Activated T-cell treated with anti-CD3 and anti-CD28 coated beads, Interleukin-2, amount 50 U/mL, for 72 hours (primary cell): Measurements from ENCODE around the gene ADO. TPM values are rescaled to one million over a fixed set of nuclear protein-coding genes. Genes with fewer than 3 reads are reported as not detected.

Experiments
- ATAC-seq, 2 donors: fragments of 150-1000 bp; cut with Tn5 transposase; replicated peaks in 1 of 2; 2 replicates each; pipeline ENCODE4 v1.10.0; 2021; ENCODE audit warnings: moderate library complexity in 2 of 2, mild to moderate bottlenecking in 1 of 2
- DNase-seq, 2 donors: peaks; one replicate each; pipeline ENCODE4 v3.0.0; 2021 to 2022; ENCODE audit warnings: mixed read lengths in 1 of 2
- H3K27ac Mint-ChIP-seq: one replicate; pipeline ENCODE4 v1.8.0; 2022; ENCODE audit warnings: mild to moderate bottlenecking, moderate library complexity, mixed read lengths
- H3K27me3 Mint-ChIP-seq: one replicate; pipeline ENCODE4 v1.8.0; 2022; ENCODE audit warnings: low read depth, mixed read lengths
- H3K36me3 Mint-ChIP-seq, 2 donors: one replicate each; pipeline ENCODE4 v1.8.0; 2022; ENCODE audit warnings: mixed read lengths in 2 of 2, mild to moderate bottlenecking in 1 of 2; ENCODE audit not compliant: insufficient read depth in 2 of 2
- H3K4me1 Mint-ChIP-seq: one replicate; pipeline ENCODE4 v1.8.0; 2022; ENCODE audit warnings: low read depth, mixed read lengths
- H3K4me3 Mint-ChIP-seq, 2 donors: one replicate each; pipeline ENCODE4 v1.8.0; 2022; ENCODE audit warnings: mild to moderate bottlenecking in 2 of 2, mixed read lengths in 2 of 2, moderate library complexity in 2 of 2
- H3K9me3 Mint-ChIP-seq, 2 donors: one replicate each; pipeline ENCODE4 v1.8.0; 2022; ENCODE audit warnings: mixed read lengths in 2 of 2
- total RNA-seq, 2 donors: library from RNA; stranded (reverse); gene quantifications; one replicate each; pipeline ENCODE4 v1.2.3, GENCODE V29; 2022

The ADO gene
- total RNA-seq, 2 donors from 2014 or later, result 26.3 to 33.4 TPM

GRCh38 chr10:62816076-62816330 is 11.5 kb downstream of the ADO start:
- Mint-ChIP-seq H3K27me3 (peaks cover 18% of the 10 kb centered on the region), H3K4me1 (peaks cover 65% of the 10 kb centered on the region), H3K9me3 (no peaks in the 10 kb centered on the region), H3K36me3 (peaks cover 28 to 31% of the 10 kb centered on the region in 2 donors), H3K27ac (peak overlapping the region; percentile 96), H3K4me3 (peak overlapping the region; percentile 92)
- ATAC-seq (no peak), DNase-seq (no peak)

- peak; percentile 94 to 95 for DNase-seq
- Mint-ChIP-seq H3K4me3 (peak within 1 kb of the TSS; percentile 92), H3K27me3 (peaks cover 20% of the 10 kb centered on the region), H3K36me3 (peaks cover 28 to 29% of the 10 kb centered on the region in 2 donors), H3K4me1 (peaks cover 59% of the 10 kb centered on the region), H3K9me3 (no peaks in the 10 kb centered on the region), H3K27ac (peak within 1 kb of the TSS; percentile 99)
- ATAC-seq, result peak; percentile 71 to 72
Observed at GRCh38 chr10:62816331-62817120, 12.0 kb downstream of the ADO start, which contains the start of gene EGR2. TSS of gene EGR2 (minus strand) at chr10:62816366. CDS start at chr10:62816029, 337 bp downstream.

- peak overlapping the region; percentile 92 for H3K4me3 Mint-ChIP-seq
- H3K9me3 Mint-ChIP-seq, result no peaks in the 10 kb centered on the region
- peak overlapping the region; percentile 99 for H3K27ac Mint-ChIP-seq
- H3K4me1 Mint-ChIP-seq, result peaks cover 52% of the 10 kb centered on the region
- ATAC-seq (peak; percentile 20 to 21), DNase-seq (peak; percentile 67 to 69)
- H3K36me3 Mint-ChIP-seq, result peaks cover 26 to 28% of the 10 kb centered on the region in 2 donors
- peaks cover 20% of the 10 kb centered on the region for H3K27me3 Mint-ChIP-seq
Observed at GRCh38 chr10:62817121-62817765, 12.7 kb downstream of the ADO start.

GRCh38 chr10:62817766-62818425 is 13.4 kb downstream of the ADO start:
- H3K4me1 Mint-ChIP-seq, result peaks cover 46% of the 10 kb centered on the region
- no peaks in the 10 kb centered on the region for H3K9me3 Mint-ChIP-seq
- DNase-seq, result peak; percentile 74 to 84
- H3K27ac Mint-ChIP-seq, result peak overlapping the region; percentile 99
- H3K4me3 Mint-ChIP-seq, result peak overlapping the region; percentile 92
- peaks cover 25% of the 10 kb centered on the region for H3K27me3 Mint-ChIP-seq
- ATAC-seq, result peak; percentile 44 to 45
- peaks cover 20 to 23% of the 10 kb centered on the region in 2 donors for H3K36me3 Mint-ChIP-seq

- peaks cover 31% of the 10 kb centered on the region for H3K27me3 Mint-ChIP-seq
- ATAC-seq (peak in 1 of 2 donors; percentile 0), DNase-seq (peak; percentile 76 to 78)
- H3K4me1 Mint-ChIP-seq, result peaks cover 40% of the 10 kb centered on the region
- peaks cover 17 to 20% of the 10 kb centered on the region in 2 donors for H3K36me3 Mint-ChIP-seq
- H3K4me3 Mint-ChIP-seq, result peak overlapping the region; percentile 92
- H3K9me3 Mint-ChIP-seq, result no peaks in the 10 kb centered on the region
- H3K27ac Mint-ChIP-seq, result peak overlapping the region; percentile 37
Observed at GRCh38 chr10:62818426-62819011, 14.0 kb downstream of the ADO start.

GRCh38 chr10:62819141-62819920 is 14.8 kb downstream of the ADO start:
- H3K4me1 Mint-ChIP-seq, result peaks cover 31% of the 10 kb centered on the region
- ATAC-seq, result no peak
- H3K27me3 Mint-ChIP-seq, result peaks cover 32% of the 10 kb centered on the region
- peak overlapping the region; percentile 53 to 69 for H3K4me3 Mint-ChIP-seq
- H3K27ac Mint-ChIP-seq, result no peak overlapping the region
- H3K36me3 Mint-ChIP-seq, result peaks cover 10 to 13% of the 10 kb centered on the region in 2 donors
- no peak for DNase-seq
- no peaks in the 10 kb centered on the region for H3K9me3 Mint-ChIP-seq

GRCh38 chr10:62820586-62820985 is 16.1 kb downstream of the ADO start:
- Mint-ChIP-seq H3K4me1 (peaks cover 28% of the 10 kb centered on the region), H3K36me3 (peaks cover 6 to 7% of the 10 kb centered on the region in 2 donors), H3K9me3 (no peaks in the 10 kb centered on the region), H3K27me3 (peaks cover 32% of the 10 kb centered on the region), H3K27ac (no peak overlapping the region), H3K4me3 (no peak overlapping the region)
- no peak for DNase-seq
- ATAC-seq, result no peak

- Mint-ChIP-seq H3K9me3 (no peaks in the 10 kb centered on the region), H3K36me3 (no peaks in the 10 kb centered on the region), H3K4me3 (no peak overlapping the region), H3K27ac (no peak overlapping the region), H3K4me1 (no peaks in the 10 kb centered on the region), H3K27me3 (peaks cover 12% of the 10 kb centered on the region)
- ATAC-seq (no peak), DNase-seq (no peak)
Observed at GRCh38 chr10:62826273-62826672, 21.8 kb downstream of the ADO start.

- no peaks in the 10 kb centered on the region for H3K4me1 Mint-ChIP-seq
- no peaks in the 10 kb centered on the region for H3K9me3 Mint-ChIP-seq
- H3K27me3 Mint-ChIP-seq, result peaks cover 7% of the 10 kb centered on the region
- H3K4me3 Mint-ChIP-seq, result no peak overlapping the region
- no peaks in the 10 kb centered on the region for H3K36me3 Mint-ChIP-seq
- DNase-seq (no peak), ATAC-seq (no peak)
- H3K27ac Mint-ChIP-seq, result no peak overlapping the region
Observed at GRCh38 chr10:62829622-62830021, 25.1 kb downstream of the ADO start.

- H3K27me3 Mint-ChIP-seq, result peaks cover 7% of the 10 kb centered on the region
- H3K4me3 Mint-ChIP-seq, result no peak overlapping the region
- no peaks in the 10 kb centered on the region for H3K9me3 Mint-ChIP-seq
- DNase-seq (no peak), ATAC-seq (no peak)
- H3K4me1 Mint-ChIP-seq, result no peaks in the 10 kb centered on the region
- no peaks in the 10 kb centered on the region for H3K36me3 Mint-ChIP-seq
- no peak overlapping the region for H3K27ac Mint-ChIP-seq
Observed at GRCh38 chr10:62830679-62831078, 26.2 kb downstream of the ADO start.

GRCh38 chr10:62831346-62831745 is 26.8 kb downstream of the ADO start:
- Mint-ChIP-seq H3K9me3 (no peaks in the 10 kb centered on the region), H3K4me3 (no peak overlapping the region), H3K36me3 (no peaks in the 10 kb centered on the region), H3K27ac (no peak overlapping the region), H3K27me3 (peaks cover 10% of the 10 kb centered on the region), H3K4me1 (no peaks in the 10 kb centered on the region)
- DNase-seq (no peak), ATAC-seq (no peak)

GRCh38 chr10:62839590-62839989 is 35.1 kb downstream of the ADO start:
- peaks cover 53% of the 10 kb centered on the region for H3K27me3 Mint-ChIP-seq
- DNase-seq (peak in 1 of 2 donors; percentile 19), ATAC-seq (peak; percentile 63)
- peaks cover 0 to 2% of the 10 kb centered on the region in 2 donors for H3K9me3 Mint-ChIP-seq
- peaks cover 33% of the 10 kb centered on the region for H3K4me1 Mint-ChIP-seq
- no peaks in the 10 kb centered on the region for H3K36me3 Mint-ChIP-seq
- H3K27ac Mint-ChIP-seq, result no peak overlapping the region
- H3K4me3 Mint-ChIP-seq, result no peak overlapping the region
